ENCODE data around the gene POGZ.

Gene POGZ

GRCh38 chr1:151493042-151493441, 33.7 kb upstream of the POGZ start:
- DNase-seq (ENCODE audit: low spot score), result no peak
- no peak for TF ChIP-seq CTCF (IDR thresholded peaks at IDR 0.05; ENCODE audit: borderline replicate concordance, control extremely low read depth, extremely low read depth, insufficient read depth, missing control alignments)

GRCh38 chr1:151492120-151492519, 32.8 kb upstream of the POGZ start:
- no peak for TF ChIP-seq CTCF (IDR thresholded peaks at IDR 0.05; ENCODE audit: borderline replicate concordance, control extremely low read depth, extremely low read depth, insufficient read depth, missing control alignments)
- no peak for DNase-seq (ENCODE audit: low spot score)
- in situ Hi-C loops (cut with MboI; ENCODE audit: low sequenced_read_pairs, unreplicated experiment), result no loop called here

More at GRCh38 chr1:151493042-151493441, 33.7 kb upstream of the POGZ start:
- in situ Hi-C loops (cut with MboI; ENCODE audit: low sequenced_read_pairs, unreplicated experiment), result no loop called here

- DNase-seq (ENCODE audit: low spot score), result no peak
- in situ Hi-C loops (cut with MboI; ENCODE audit: low sequenced_read_pairs, unreplicated experiment), result no loop called here
- no peak for TF ChIP-seq CTCF (IDR thresholded peaks at IDR 0.05; ENCODE audit: borderline replicate concordance, control extremely low read depth, extremely low read depth, insufficient read depth, missing control alignments)
These were observed 32.3 kb upstream of the POGZ start for GRCh38 chr1:151491641-151492040.

GRCh38 chr1:151486557-151486956, 27.3 kb upstream of the POGZ start:
- no peak for DNase-seq (ENCODE audit: low spot score)
- in situ Hi-C loops (cut with MboI; ENCODE audit: low sequenced_read_pairs, unreplicated experiment), result no loop called here
- no peak for TF ChIP-seq CTCF (IDR thresholded peaks at IDR 0.05; ENCODE audit: borderline replicate concordance, control extremely low read depth, extremely low read depth, insufficient read depth, missing control alignments)

- DNase-seq (ENCODE audit: low spot score), result no peak
- no peak for TF ChIP-seq CTCF (IDR thresholded peaks at IDR 0.05; ENCODE audit: borderline replicate concordance, control extremely low read depth, extremely low read depth, insufficient read depth, missing control alignments)
- in situ Hi-C loops (cut with MboI; ENCODE audit: low sequenced_read_pairs, unreplicated experiment), result no loop called here
These were observed 26.5 kb upstream of the POGZ start for GRCh38 chr1:151485685-151486255.

GRCh38 chr1:151482017-151482416, 22.7 kb upstream of the POGZ start:
- in situ Hi-C loops (cut with MboI; ENCODE audit: low sequenced_read_pairs, unreplicated experiment), result no loop called here
- DNase-seq (ENCODE audit: low spot score), result no peak
- TF ChIP-seq CTCF (IDR thresholded peaks at IDR 0.05; ENCODE audit: borderline replicate concordance, control extremely low read depth, extremely low read depth, insufficient read depth, missing control alignments), result no peak
